GM12878 (cell line): Measurements from ENCODE around the gene SAPCD2. TPM values are rescaled to one million over a fixed set of nuclear protein-coding genes. Genes with fewer than 3 reads are reported as not detected.
A peak's percentile ranks its signal among the peaks of the same experiment; 100 is the strongest.

Experiments used
- ATAC-seq: fragments of 200-7000 bp; cut with Tn5 transposase; 3 replicates; pipeline ENCODE4 v1.9.1; 2020; ENCODE audit warnings: mild to moderate bottlenecking, moderate library complexity
- BruUV-seq: library from RNA; stranded (reverse); fragments of 400-500 nt; replicated peaks from 2 replicates; lab custom pipeline; 2021; lab: Mats Ljungman, UMichigan
- CTCF ChIA-PET: fragments of 300-600 bp; sonication (Branson Sonifier 250); formaldehyde crosslinking; extraction: SDS; loops from one replicate; lab custom pipeline; 2021; ENCODE audit warnings: inconsistent platforms; lab: Yijun Ruan, JAX
- POLR2A ChIA-PET: fragments of 350-600 bp; formaldehyde crosslinking; extraction: SDS; loops from one replicate; lab custom pipeline; 2021; ENCODE audit warnings: inconsistent platforms; lab: Charles Lee
- RAD21 ChIA-PET: fragments of 300-600 bp; sonication (Branson Sonifier 250); formaldehyde crosslinking; loops from one replicate; lab custom pipeline; 2023; ENCODE audit warnings: antibody characterized with exemption; ENCODE audit not compliant: unreplicated experiment; lab: Charles Lee
- SMC1A ChIA-PET: fragments of 300-600 bp; sonication (Branson Sonifier 250); formaldehyde crosslinking; loops from one replicate; lab custom pipeline; 2023; ENCODE audit not compliant: unreplicated experiment, uncharacterized antibody; lab: Charles Lee
- DNase-seq: peaks from one replicate; pipeline ENCODE4 v3.0.0-alpha.2; 2011; ENCODE audit warnings: low read depth, low spot score
- FAIRE-seq: peaks from 3 replicates; lab custom pipeline; 2011; peaks lifted over from hg19 to GRCh38; lab: Jason Lieb, UNC
- H2AFZ ChIP-seq: 2 replicates; pipeline ENCODE4 v1.6.0; 2011; ENCODE audit warnings: low read depth, low read length, control low read depth; ENCODE audit not compliant: control insufficient read depth
- H3K27ac ChIP-seq: 2 replicates; pipeline ENCODE4 v1.5.1; 2011; ENCODE audit warnings: control low read depth; ENCODE audit not compliant: control insufficient read depth, insufficient read depth
- H3K27me3 ChIP-seq, 2 experiments: replicated peaks in 1 of 2; 2 replicates each; pipeline versions ENCODE4 v1.6.0 to v1.6.1; 2011; ENCODE audit warnings: low read length in 1 of 2; ENCODE audit not compliant: control insufficient read depth in 2 of 2, insufficient read depth in 2 of 2
- H3K36me3 ChIP-seq, 2 experiments: 2 replicates each; pipeline ENCODE4 v1.5.1; 2011; ENCODE audit warnings: low read length in 1 of 2; ENCODE audit not compliant: control insufficient read depth in 2 of 2, insufficient read depth in 2 of 2
- H3K4me1 ChIP-seq: 2 replicates; pipeline ENCODE4 v1.6.1; 2011; ENCODE audit warnings: mild to moderate bottlenecking, low read length, moderate library complexity, mixed read lengths; ENCODE audit not compliant: control insufficient read depth, insufficient read depth
- H3K4me2 ChIP-seq: 2 replicates; pipeline ENCODE4 v1.6.0; 2011; ENCODE audit warnings: control low read depth; ENCODE audit not compliant: control insufficient read depth, insufficient read depth
- H3K4me3 ChIP-seq: fragments of 200-600 bp; sonication (generic); 2 replicates; pipeline ENCODE4 v1.5.1; 2016
- H3K79me2 ChIP-seq: 2 replicates; pipeline ENCODE4 v1.6.0; 2011; ENCODE audit warnings: low read length; ENCODE audit not compliant: control insufficient read depth, insufficient read depth
- H3K9ac ChIP-seq: 2 replicates; pipeline ENCODE4 v1.8.0; 2011; ENCODE audit warnings: low read length, control low read depth, mixed read lengths; ENCODE audit not compliant: control insufficient read depth, insufficient read depth
- H3K9me3 ChIP-seq: replicated peaks from 3 replicates; pipeline ENCODE4 v1.5.1; 2011; ENCODE audit warnings: mild to moderate bottlenecking, low read length; ENCODE audit not compliant: control insufficient read depth, insufficient read depth
- H4K20me1 ChIP-seq: 2 replicates; pipeline ENCODE4 v1.6.0; 2011; ENCODE audit not compliant: control insufficient read depth, insufficient read depth
- CBX3 ChIP-seq: fragments of 200-600 bp; sonication (generic); IDR thresholded peaks from 2 replicates; pipeline ENCODE4 v1.6.1; 2016; ENCODE audit warnings: low read depth, borderline replicate concordance
- CTCF ChIP-seq, 3 experiments: IDR thresholded peaks in 2 of 3; conservative IDR thresholded peaks in 1 of 3; 2 replicates each; pipeline ENCODE4 v1.5.1; 2011; ENCODE audit warnings: low read depth in 3 of 3, low read length in 3 of 3, mild to moderate bottlenecking in 3 of 3, control low read depth in 2 of 3, moderate library complexity in 2 of 3, inconsistent platforms in 1 of 3, mixed read lengths in 1 of 3; ENCODE audit not compliant: control insufficient read depth in 2 of 3, insufficient read depth in 1 of 3; ENCODE audit errors: extremely low read depth in 1 of 3
- EZH2 ChIP-seq: IDR thresholded peaks from 2 replicates; pipeline ENCODE4 v1.6.1; 2012; ENCODE audit warnings: low read depth, mild to moderate bottlenecking, control low read depth, inconsistent platforms, low read length, borderline replicate concordance; ENCODE audit not compliant: control insufficient read depth
- PAX5 ChIP-seq: IDR thresholded peaks from 2 replicates; pipeline ENCODE4 v1.6.1; 2011; ENCODE audit warnings: low read depth, low read length, borderline replicate concordance
- RCOR1 ChIP-seq: conservative IDR thresholded peaks from 2 replicates; pipeline ENCODE4 v1.6.1; 2012; ENCODE audit warnings: low read depth, low read length, improper control_type of control experiment
- REST ChIP-seq: IDR thresholded peaks from 2 replicates; pipeline ENCODE4 v1.6.1; 2012; ENCODE audit warnings: mild to moderate bottlenecking, low read depth, low read length
- SIN3A ChIP-seq: IDR thresholded peaks from 2 replicates; pipeline ENCODE4 v1.6.1; 2012; ENCODE audit warnings: low read depth, low read length, improper control_type of control experiment
- SUZ12 ChIP-seq: fragments of 200-600 bp; sonication (generic); IDR thresholded peaks from one replicate; pipeline ENCODE4 v1.6.1; 2018; ENCODE audit warnings: antibody characterized with exemption, mild to moderate bottlenecking; ENCODE audit not compliant: unreplicated experiment
- TAF1 ChIP-seq: IDR thresholded peaks from 2 replicates; pipeline ENCODE4 v1.6.1; 2011; ENCODE audit warnings: mild to moderate bottlenecking, low read depth, low read length, borderline replicate concordance
- YY1 ChIP-seq: IDR thresholded peaks from 2 replicates; pipeline ENCODE4 v1.6.1; 2011; ENCODE audit warnings: low read depth, mild to moderate bottlenecking, low read length
- ZBTB4 ChIP-seq: fragments of 450-650 bp; formaldehyde crosslinking; IDR thresholded peaks from 2 replicates; pipeline ENCODE4 v1.4.0; 2022; ENCODE audit warnings: mild to moderate bottlenecking, moderate library complexity
- ZNF384 ChIP-seq: IDR thresholded peaks from 2 replicates; pipeline ENCODE4 v1.6.1; 2012; ENCODE audit warnings: low read depth, mild to moderate bottlenecking, low read length, improper control_type of control experiment, borderline replicate concordance
- WGBS: methylation state at CpG from one replicate; pipeline ENCODE4 v1.1.6; 2016; ENCODE audit warnings: low lambda C conversion rate; ENCODE audit not compliant: insufficient replicate concordance, insufficient coverage; ENCODE audit errors: missing lambda C conversion rate; 5-methylcytosine and 5-hydroxymethylcytosine counted together
- in situ Hi-C: fragments of 300-500 bp; cut with MboI; formaldehyde crosslinking; loops from 9 replicates; pipeline ENCODE4 v1.14.3; 2018; ENCODE audit warnings: mixed read lengths
- intact Hi-C: fragments of 100-400 bp; cut with micrococcal nuclease; formaldehyde crosslinking; loops from one replicate; pipeline ENCODE4 v1.14.2; 2022; ENCODE audit not compliant: unreplicated experiment
- polyA plus RNA-seq, 11 experiments: library from polyadenylated mRNA; depleted of rRNA in 4 of 11; unstranded in 6 of 11; stranded (reverse) in 5 of 11; fragments of >200 nt; fragmentation: Nextera tagmentation in 4 of 11; fragmentation: Illumina TruSeq in 1 of 11; extraction: Ambion mirVana in 4 of 11; extraction: Trizol in 1 of 11; gene quantifications; 1 replicate in 1 of 11; 2 replicates in 10 of 11; pipeline versions ENCODE4 v1.2.1 to v1.2.3, GENCODE V29; 2011 to 2016; ENCODE audit warnings: inconsistent platforms in 2 of 11, missing spikeins in 2 of 11, low read depth in 1 of 11
- total RNA-seq, 4 experiments: library from RNA; depleted of rRNA in 3 of 4; stranded (reverse); fragments of >200 nt in 3 of 4; fragmentation: Illumina TruSeq in 1 of 4; extraction: Trizol in 1 of 4; gene quantifications; 2 replicates each; pipeline versions ENCODE4 v1.2.1 to v1.2.3, GENCODE V29; 2013 to 2021

The SAPCD2 gene
- total and polyA plus RNA-seq, 10 of the 15 experiments (the other 5 are each of a cell fraction or from before 2014, with no cell fraction given) = 1.6 to 35.2 (median 7.2) TPM

DNA sequence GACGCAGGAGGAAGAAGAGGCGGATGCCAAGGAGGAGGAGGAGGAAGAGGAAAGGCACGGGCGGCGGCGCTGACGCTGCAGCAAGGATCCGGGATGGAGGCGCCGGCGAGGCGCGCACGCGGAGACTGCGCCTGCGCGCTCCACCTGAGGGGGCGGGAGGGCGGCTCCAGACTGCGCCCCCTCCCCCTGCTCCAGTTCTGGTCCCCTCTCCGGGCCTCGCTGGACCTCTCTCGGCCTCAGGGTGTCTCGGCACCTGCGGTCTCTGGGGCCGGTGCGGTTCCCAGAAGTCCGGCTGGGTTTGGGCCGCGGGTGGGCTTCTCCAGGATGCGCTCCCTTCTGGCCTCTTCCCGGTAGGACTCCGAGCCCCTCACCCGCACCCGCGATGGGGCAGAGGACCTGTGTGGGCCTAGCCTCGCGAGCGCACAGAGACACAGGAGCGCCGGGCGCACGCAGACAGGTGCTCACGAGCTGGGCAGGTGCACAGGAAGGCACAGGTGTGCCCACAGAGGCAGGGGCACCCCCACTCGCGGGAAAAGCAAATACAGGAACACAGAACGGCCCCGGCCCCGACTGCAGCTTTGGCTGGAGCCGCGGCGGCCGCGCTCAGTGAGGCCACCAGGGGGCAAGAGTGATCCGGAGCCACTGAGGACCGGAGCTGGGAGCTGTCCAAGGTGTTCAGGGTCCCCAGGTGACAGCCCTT, 24.1 kb downstream of the SAPCD2 start, which contains the start of gene NPDC1:
TSS of gene NPDC1 (minus strand) at position 90 of the 700 bp plus-strand sequence. CDS start 188 bp downstream, outside the sequence.
- in situ Hi-C loops = no loop called here
- ATAC-seq (peak; percentile 90), FAIRE-seq (peak; percentile 89), DNase-seq (no peak)
- H2AFZ ChIP-seq = no peak within 1 kb of the TSS
- peaks cover 12 to 18% of the 10 kb centered on the region in 2 experiments; a peak in 3 of 4 replicates for H3K27me3 ChIP-seq
- no peaks in the 10 kb centered on the region for H3K4me1 ChIP-seq
- H4K20me1 ChIP-seq = no peaks in the 10 kb centered on the region
- H3K36me3 ChIP-seq = no peaks in the 10 kb centered on the region
- intact Hi-C loops = loop anchor here (10.0 kb wide), 1 partner anchor 179 kb away; the partner anchor contains the start of genes CYSRT1, RNF208 and RNF224
- ChIA-PET SMC1A (interaction anchor here (0.6 to 1.7 kb wide), 5 partner anchors 11 to 181 kb away, joined by 3 to 9 read pairs (median 5); no protein-coding TSS in a partner anchor), CTCF (interaction anchor here (0.6 to 4.7 kb wide), 33 partner anchors 8 to 330 kb away, joined by 3 to 81 read pairs (median 4); partner anchors contain the start of genes FUT7, RNF224 and SAPCD2), POLR2A (interaction anchor here (0.6 kb wide), 1 partner anchor 264 kb away, joined by 3 read pairs; no protein-coding TSS in a partner anchor), RAD21 (interaction anchor here (0.6 to 1.7 kb wide), 15 partner anchors 11 to 395 kb away, joined by 3 to 25 read pairs (median 5); partner anchors contain the start of genes RNF224, SAPCD2, TMEM141 and UAP1L1)
- no peak within 1 kb of the TSS for H3K27ac ChIP-seq
- no peak within 1 kb of the TSS for H3K9ac ChIP-seq
- WGBS = 6% methylated on average over 42 of the region's 57 CpGs
- no peak within 1 kb of the TSS for H3K4me3 ChIP-seq
- no peaks in the 10 kb centered on the region for H3K9me3 ChIP-seq
- no TSS peak for BruUV-seq
- peak within 1 kb of the TSS; percentile 33; the same call in 1 of the 2 replicates for H3K4me2 ChIP-seq
- no peaks in the 10 kb centered on the region for H3K79me2 ChIP-seq
- TF ChIP-seq EZH2 (peak; percentile 68; the same call in 1 of the 2 replicates), SUZ12 (peak; percentile 35), SIN3A (peak; percentile 83; the same call in 1 of the 2 replicates), PAX5 (peak; percentile 37; the same call in 1 of the 2 replicates), TAF1 (no peak), RCOR1 (0 out of 2 replicates have a peak, but pooled peaks have one; percentile 75), ZBTB4 (no peak), CTCF (IDR thresholded peaks at IDR 0.05 in 2 of 3, conservative IDR thresholded peaks at IDR 0.05 in 1 of 3; ENCODE audit: control insufficient read depth in 2 of 3, extremely low read depth in 1 of 3, insufficient read depth in 1 of 3, low read depth in 3 of 3, low read length in 3 of 3) (peak; percentile 82 to 95 (median 93)), YY1 (peak; percentile 66; the same call in 1 of the 2 replicates), ZNF384 (no peak; the same call in 1 of the 2 replicates), CBX3 (no peak), REST (peak; percentile 98)
